A549 (cell line): Measurements from ENCODE around the gene ZBTB20.

Experiments
- BHLHE40 ChIP-seq: IDR thresholded peaks from 2 replicates; pipeline ENCODE4 v1.6.1; 2012; ENCODE audit warnings: low read depth, low read length, inconsistent platforms
- CBX8 ChIP-seq: fragments of 200-600 bp; sonication (generic); IDR thresholded peaks from 2 replicates; pipeline ENCODE4 v1.6.1; 2016
- CEBPB ChIP-seq, 2 experiments: fragments of >200 bp in 1 of 2; sonication (Bioruptor Twin) in 1 of 2; formaldehyde crosslinking in 1 of 2; IDR thresholded peaks; 2 replicates each; pipeline ENCODE4 v1.6.1; 2012 to 2016
- CHD4 ChIP-seq: fragments of 200-600 bp; sonication (generic); IDR thresholded peaks from 2 replicates; pipeline ENCODE4 v1.6.1; 2016; ENCODE audit warnings: antibody characterized with exemption, mild to moderate bottlenecking, borderline replicate concordance
- EHMT2 ChIP-seq: fragments of 200-600 bp; sonication (generic); IDR thresholded peaks from 2 replicates; pipeline ENCODE4 v1.6.1; 2016; ENCODE audit warnings: antibody characterized with exemption, low read depth, mild to moderate bottlenecking, moderate library complexity
- HOXB13 ChIP-seq: fragments of 250-450 bp; sonication (Bioruptor Pico); IDR thresholded peaks from 2 replicates; pipeline ENCODE4 v1.5.0; 2020; ENCODE audit warnings: low read depth, mild to moderate bottlenecking, moderate library complexity
- JUN ChIP-seq, 2 experiments: fragments of >200 bp; sonication (Bioruptor Twin); formaldehyde crosslinking; IDR thresholded peaks; 2 replicates in 1 of 2; 3 replicates in 1 of 2; pipeline ENCODE4 v1.6.1; 2016 to 2017
- MYC ChIP-seq: IDR thresholded peaks from 2 replicates; pipeline ENCODE4 v1.6.1; 2012; ENCODE audit warnings: mild to moderate bottlenecking, inconsistent platforms, low read length, improper control_type of control experiment, borderline replicate concordance
- POLR2A ChIP-seq: IDR thresholded peaks from 2 replicates; pipeline ENCODE4 v1.6.1; 2012; ENCODE audit warnings: mild to moderate bottlenecking, low read length
- POLR2AphosphoS2 ChIP-seq: conservative IDR thresholded peaks from 2 replicates; pipeline ENCODE4 v1.6.1; 2012; ENCODE audit warnings: low read length, improper control_type of control experiment, inconsistent platforms
- RAD21 ChIP-seq, 2 experiments: fragments of >200 bp in 1 of 2; sonication (Bioruptor Twin) in 1 of 2; formaldehyde crosslinking in 1 of 2; IDR thresholded peaks in 1 of 2; conservative IDR thresholded peaks in 1 of 2; 2 replicates in 1 of 2; 3 replicates in 1 of 2; pipeline ENCODE4 v1.6.1; 2012 to 2018; ENCODE audit warnings: inconsistent platforms in 1 of 2
- REST ChIP-seq: fragments of 200-600 bp; sonication (generic); IDR thresholded peaks from 2 replicates; pipeline ENCODE4 v1.6.1; 2016; ENCODE audit warnings: antibody characterized with exemption, mild to moderate bottlenecking, moderate library complexity
- RFX5 ChIP-seq: fragments of 450-650 bp; IDR thresholded peaks from 2 replicates; pipeline ENCODE4 v1.7.1; 2014; ENCODE audit warnings: antibody characterized with exemption, mild to moderate bottlenecking, moderate library complexity
- TF ChIP-seq, protein P1 (sequence below): fragments of >200 bp; sonication (Bioruptor Twin); formaldehyde crosslinking; IDR thresholded peaks from 3 replicates; pipeline ENCODE4 v1.5.1; 2016

DNA sequence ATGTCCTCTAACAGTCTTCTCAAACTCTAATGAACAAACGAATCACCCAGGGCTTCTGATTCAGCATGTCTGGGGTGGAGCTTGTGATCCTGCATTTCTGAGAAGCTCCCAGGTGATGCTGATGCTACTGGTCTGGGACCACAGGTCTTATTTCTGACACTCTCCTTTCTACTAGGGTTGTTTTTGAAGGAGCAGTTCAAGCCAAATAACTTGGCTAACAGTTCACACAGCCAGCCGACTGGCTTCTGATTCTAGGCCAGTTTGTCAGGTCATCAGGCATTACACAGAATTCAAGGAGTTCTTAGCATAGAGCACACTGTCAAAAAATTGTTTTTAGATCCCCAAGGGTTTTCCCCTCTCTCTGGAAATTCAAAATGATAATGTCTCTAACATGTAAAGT lies 752.5 kb downstream of the ZBTB20 start:
- no peak for TF ChIP-seq HOXB13 (CRISPR knock-in tag)
- TF ChIP-seq CBX8 = no peak
- no peak for TF ChIP-seq RFX5
- TF ChIP-seq JUN (IDR thresholded peaks at IDR 0.05) = no peak
- TF ChIP-seq, protein P1, sequence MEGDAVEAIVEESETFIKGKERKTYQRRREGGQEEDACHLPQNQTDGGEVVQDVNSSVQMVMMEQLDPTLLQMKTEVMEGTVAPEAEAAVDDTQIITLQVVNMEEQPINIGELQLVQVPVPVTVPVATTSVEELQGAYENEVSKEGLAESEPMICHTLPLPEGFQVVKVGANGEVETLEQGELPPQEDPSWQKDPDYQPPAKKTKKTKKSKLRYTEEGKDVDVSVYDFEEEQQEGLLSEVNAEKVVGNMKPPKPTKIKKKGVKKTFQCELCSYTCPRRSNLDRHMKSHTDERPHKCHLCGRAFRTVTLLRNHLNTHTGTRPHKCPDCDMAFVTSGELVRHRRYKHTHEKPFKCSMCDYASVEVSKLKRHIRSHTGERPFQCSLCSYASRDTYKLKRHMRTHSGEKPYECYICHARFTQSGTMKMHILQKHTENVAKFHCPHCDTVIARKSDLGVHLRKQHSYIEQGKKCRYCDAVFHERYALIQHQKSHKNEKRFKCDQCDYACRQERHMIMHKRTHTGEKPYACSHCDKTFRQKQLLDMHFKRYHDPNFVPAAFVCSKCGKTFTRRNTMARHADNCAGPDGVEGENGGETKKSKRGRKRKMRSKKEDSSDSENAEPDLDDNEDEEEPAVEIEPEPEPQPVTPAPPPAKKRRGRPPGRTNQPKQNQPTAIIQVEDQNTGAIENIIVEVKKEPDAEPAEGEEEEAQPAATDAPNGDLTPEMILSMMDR = no peak
- no peak for TF ChIP-seq RAD21 (conservative IDR thresholded peaks at IDR 0.05 in 1 of 2, IDR thresholded peaks at IDR 0.05 in 1 of 2)
- TF ChIP-seq BHLHE40 = no peak
- TF ChIP-seq POLR2A = no peak
- no peak for TF ChIP-seq MYC
- TF ChIP-seq CHD4 = no peak
- no peak for TF ChIP-seq POLR2AphosphoS2
- no peak for TF ChIP-seq REST
- no peak for TF ChIP-seq EHMT2
- TF ChIP-seq CEBPB (IDR thresholded peaks at IDR 0.05) = no peak
